ENCODE results near the gene SYT6. TPM values are rescaled to one million over a fixed set of nuclear protein-coding genes. Genes with fewer than 3 reads are reported as not detected.

Gene SYT6
- total and polyA plus RNA-seq, 2 of the 13 experiments (the other 11 are each of a cell fraction or from before 2014, with no cell fraction given), result not detected

GRCh38 chr1:114152089-114152507 lies 1.6 kb downstream of the SYT6 start:
- BruUV-seq (replicated peaks), result no TSS peak
- ChIA-PET CTCF (ENCODE audit: low intra/inter-chr PET ratio, low total read pairs) (no interaction called here), POLR2A (no interaction called here)
- intact Hi-C loops (cut with micrococcal nuclease; ENCODE audit: unreplicated experiment) (no loop called here), in situ Hi-C loops (cut with HindIII; ENCODE audit: extremely low pct_ligation_motif_present, low pct_unique_long_range_greater_than_20kb) (no loop called here)
- Histone ChIP-seq H3K4me2 (ENCODE audit: low read depth, low read length) (no peak overlapping the region), H3K9ac (ENCODE audit: insufficient read depth, low read depth, low read length) (no peak overlapping the region), H3K27me3 (ENCODE audit: control insufficient read depth in 1 of 2, insufficient read depth in 2 of 2, low read length in 2 of 2) (peaks cover 3 to 55% of the 10 kb centered on the region in 2 experiments; a peak in 4 of 5 replicates), H3K27ac (ENCODE audit: extremely low read length, insufficient read depth, low read length) (no peak overlapping the region), H2AFZ (ENCODE audit: low read length) (no peak overlapping the region), H3K4me1 (ENCODE audit: insufficient read depth, low read length) (no peaks in the 10 kb centered on the region), H3K9me3 (ENCODE audit: low read length) (no peaks in the 10 kb centered on the region), H3K79me2 (ENCODE audit: insufficient read depth, low read length) (no peaks in the 10 kb centered on the region), H4K20me1 (ENCODE audit: insufficient read depth, low read length) (no peaks in the 10 kb centered on the region), H3K36me3 (replicated peaks in 1 of 2; ENCODE audit: control insufficient read depth in 1 of 2, insufficient read depth in 2 of 2, low read length in 2 of 2) (no peaks in the 10 kb centered on the region), H3K4me3 (replicated peaks in 1 of 3; ENCODE audit: insufficient read depth in 1 of 3, low read depth in 2 of 3, low read length in 3 of 3) (no peak overlapping the region)
- TF ChIP-seq ZC3H13 (CRISPR knock-in tag; IDR thresholded peaks at IDR 0.05) (no peak), SUZ12 (IDR thresholded peaks at IDR 0.05; ENCODE audit: low read depth, low read length) (no peak), FOXM1 (CRISPR knock-in tag; IDR thresholded peaks at IDR 0.05) (no peak), FOSL1 (CRISPR knock-in tag; IDR thresholded peaks at IDR 0.05; ENCODE audit: borderline replicate concordance) (no peak), ASH2L (IDR thresholded peaks at IDR 0.05; ENCODE audit: insufficient read length, low read depth, low read length) (no peak), ZBTB46 (CRISPR knock-in tag; IDR thresholded peaks at IDR 0.05; ENCODE audit: borderline replicate concordance) (no peak), ZFX (CRISPR knock-in tag; IDR thresholded peaks at IDR 0.05; ENCODE audit: low read depth) (no peak)
- TF ChIP-seq, protein P1, sequence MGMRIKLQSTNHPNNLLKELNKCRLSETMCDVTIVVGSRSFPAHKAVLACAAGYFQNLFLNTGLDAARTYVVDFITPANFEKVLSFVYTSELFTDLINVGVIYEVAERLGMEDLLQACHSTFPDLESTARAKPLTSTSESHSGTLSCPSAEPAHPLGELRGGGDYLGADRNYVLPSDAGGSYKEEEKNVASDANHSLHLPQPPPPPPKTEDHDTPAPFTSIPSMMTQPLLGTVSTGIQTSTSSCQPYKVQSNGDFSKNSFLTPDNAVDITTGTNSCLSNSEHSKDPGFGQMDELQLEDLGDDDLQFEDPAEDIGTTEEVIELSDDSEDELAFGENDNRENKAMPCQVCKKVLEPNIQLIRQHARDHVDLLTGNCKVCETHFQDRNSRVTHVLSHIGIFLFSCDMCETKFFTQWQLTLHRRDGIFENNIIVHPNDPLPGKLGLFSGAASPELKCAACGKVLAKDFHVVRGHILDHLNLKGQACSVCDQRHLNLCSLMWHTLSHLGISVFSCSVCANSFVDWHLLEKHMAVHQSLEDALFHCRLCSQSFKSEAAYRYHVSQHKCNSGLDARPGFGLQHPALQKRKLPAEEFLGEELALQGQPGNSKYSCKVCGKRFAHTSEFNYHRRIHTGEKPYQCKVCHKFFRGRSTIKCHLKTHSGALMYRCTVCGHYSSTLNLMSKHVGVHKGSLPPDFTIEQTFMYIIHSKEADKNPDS (CRISPR knock-in tag; IDR thresholded peaks at IDR 0.05), result no peak
- TF ChIP-seq, protein P2, sequence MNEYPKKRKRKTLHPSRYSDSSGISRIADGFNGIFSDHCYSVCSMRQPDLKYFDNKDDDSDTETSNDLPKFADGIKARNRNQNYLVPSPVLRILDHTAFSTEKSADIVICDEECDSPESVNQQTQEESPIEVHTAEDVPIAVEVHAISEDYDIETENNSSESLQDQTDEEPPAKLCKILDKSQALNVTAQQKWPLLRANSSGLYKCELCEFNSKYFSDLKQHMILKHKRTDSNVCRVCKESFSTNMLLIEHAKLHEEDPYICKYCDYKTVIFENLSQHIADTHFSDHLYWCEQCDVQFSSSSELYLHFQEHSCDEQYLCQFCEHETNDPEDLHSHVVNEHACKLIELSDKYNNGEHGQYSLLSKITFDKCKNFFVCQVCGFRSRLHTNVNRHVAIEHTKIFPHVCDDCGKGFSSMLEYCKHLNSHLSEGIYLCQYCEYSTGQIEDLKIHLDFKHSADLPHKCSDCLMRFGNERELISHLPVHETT (CRISPR knock-in tag; conservative IDR thresholded peaks at IDR 0.05), result no peak
- DNase-seq (ENCODE audit: low spot score) (no peak), ATAC-seq (no peak), FAIRE-seq (no peak)
- 30% methylated on average over 10 of the region's 20 CpGs for WGBS (ENCODE audit: low lambda C conversion rate)

All from HepG2 (cell line).